Duodenal mucosa (tissue), 2 donors: ENCODE data around the gene ATXN7L2.

ENCODE experiments used
- H3K27ac ChIP-seq: one replicate; pipeline ENCODE4 v1.7.0; 2013; ENCODE audit warnings: low read depth, low read length
- H3K27me3 ChIP-seq, 2 donors: one replicate each; pipeline ENCODE4 v1.7.0; 2013; ENCODE audit warnings: low read length in 2 of 2, control low read depth in 1 of 2; ENCODE audit not compliant: insufficient read depth in 2 of 2, control insufficient read depth in 1 of 2
- H3K36me3 ChIP-seq, 2 donors: one replicate each; pipeline ENCODE4 v1.7.0; 2013; ENCODE audit warnings: low read length in 2 of 2, control low read depth in 1 of 2; ENCODE audit not compliant: insufficient read depth in 2 of 2, control insufficient read depth in 1 of 2
- H3K4me1 ChIP-seq, 2 donors: one replicate each; pipeline ENCODE4 v1.7.0; 2013; ENCODE audit warnings: low read length in 2 of 2, control low read depth in 1 of 2; ENCODE audit not compliant: insufficient read depth in 2 of 2, control insufficient read depth in 1 of 2
- H3K4me3 ChIP-seq, 2 donors: one replicate each; pipeline ENCODE4 v1.7.0; 2013; ENCODE audit warnings: low read length in 2 of 2, low read depth in 1 of 2
- H3K9ac ChIP-seq, 2 donors: one replicate each; pipeline ENCODE4 v1.7.0; 2013; ENCODE audit warnings: low read length in 2 of 2, low read depth in 1 of 2
- H3K9me3 ChIP-seq, 2 donors: one replicate each; pipeline ENCODE4 v1.7.0; 2013; ENCODE audit warnings: low read length in 2 of 2, control low read depth in 1 of 2; ENCODE audit not compliant: control insufficient read depth in 1 of 2

ATXN7L2 gene

GRCh38 chr1:109495738-109496137 lies 12.0 kb downstream of the ATXN7L2 start:
- H3K27ac ChIP-seq: no peak overlapping the region
- peaks cover 35 to 43% of the 10 kb centered on the region in 2 donors for H3K4me1 ChIP-seq
- no peak overlapping the region for H3K9ac ChIP-seq
- peaks cover 16 to 33% of the 10 kb centered on the region in 2 donors for H3K36me3 ChIP-seq
- H3K4me3 ChIP-seq: no peak overlapping the region
- no peaks in the 10 kb centered on the region for H3K9me3 ChIP-seq
- no peaks in the 10 kb centered on the region for H3K27me3 ChIP-seq

GRCh38 chr1:109497449-109498160 lies 13.9 kb downstream of the ATXN7L2 start:
- H3K36me3 ChIP-seq: peaks cover 16 to 38% of the 10 kb centered on the region in 2 donors
- H3K27ac ChIP-seq: no peak overlapping the region
- H3K4me3 ChIP-seq: no peak overlapping the region
- no peaks in the 10 kb centered on the region for H3K9me3 ChIP-seq
- peaks cover 50 to 56% of the 10 kb centered on the region in 2 donors for H3K4me1 ChIP-seq
- no peak overlapping the region for H3K9ac ChIP-seq
- H3K27me3 ChIP-seq: no peaks in the 10 kb centered on the region

- peaks cover 50 to 55% of the 10 kb centered on the region in 2 donors for H3K4me1 ChIP-seq
- H3K4me3 ChIP-seq: no peak overlapping the region
- no peak overlapping the region for H3K27ac ChIP-seq
- H3K9ac ChIP-seq: no peak overlapping the region
- peaks cover 16 to 38% of the 10 kb centered on the region in 2 donors for H3K36me3 ChIP-seq
- no peaks in the 10 kb centered on the region for H3K27me3 ChIP-seq
- no peaks in the 10 kb centered on the region for H3K9me3 ChIP-seq
These were observed 14.6 kb downstream of the ATXN7L2 start for GRCh38 chr1:109498161-109498801.

- Histone ChIP-seq H3K36me3 (peaks cover 16 to 38% of the 10 kb centered on the region in 2 donors), H3K4me1 (peaks cover 50 to 53% of the 10 kb centered on the region in 2 donors), H3K9me3 (no peaks in the 10 kb centered on the region), H3K27me3 (no peaks in the 10 kb centered on the region), H3K27ac (no peak overlapping the region), H3K4me3 (no peak overlapping the region), H3K9ac (no peak overlapping the region)
These were observed 15.4 kb downstream of the ATXN7L2 start for GRCh38 chr1:109499081-109499480.

- Histone ChIP-seq H3K4me1 (peaks cover 47 to 58% of the 10 kb centered on the region in 2 donors), H3K27ac (no peak overlapping the region), H3K9me3 (no peaks in the 10 kb centered on the region), H3K36me3 (peaks cover 16 to 38% of the 10 kb centered on the region in 2 donors), H3K4me3 (no peak overlapping the region), H3K9ac (no peak overlapping the region), H3K27me3 (no peaks in the 10 kb centered on the region)
These were observed 16.2 kb downstream of the ATXN7L2 start for GRCh38 chr1:109499661-109500536.

- no peaks in the 10 kb centered on the region for H3K27me3 ChIP-seq
- no peak overlapping the region for H3K27ac ChIP-seq
- peaks cover 44 to 55% of the 10 kb centered on the region in 2 donors for H3K4me1 ChIP-seq
- no peak overlapping the region for H3K9ac ChIP-seq
- H3K9me3 ChIP-seq: no peaks in the 10 kb centered on the region
- H3K36me3 ChIP-seq: peaks cover 14 to 33% of the 10 kb centered on the region in 2 donors
- no peak overlapping the region for H3K4me3 ChIP-seq
These were observed 17.3 kb downstream of the ATXN7L2 start for GRCh38 chr1:109500941-109501381.

GRCh38 chr1:109501644-109502363 lies 18.1 kb downstream of the ATXN7L2 start:
- H3K4me1 ChIP-seq: peaks cover 44 to 55% of the 10 kb centered on the region in 2 donors
- H3K9ac ChIP-seq: peak overlapping the region in 1 of 2 donors; percentile 4
- H3K9me3 ChIP-seq: no peaks in the 10 kb centered on the region
- no peaks in the 10 kb centered on the region for H3K27me3 ChIP-seq
- H3K36me3 ChIP-seq: peaks cover 8 to 25% of the 10 kb centered on the region in 2 donors
- no peak overlapping the region for H3K4me3 ChIP-seq
- no peak overlapping the region for H3K27ac ChIP-seq

- no peaks in the 10 kb centered on the region for H3K27me3 ChIP-seq
- H3K4me1 ChIP-seq: peaks cover 44 to 54% of the 10 kb centered on the region in 2 donors
- no peak overlapping the region for H3K9ac ChIP-seq
- H3K9me3 ChIP-seq: no peaks in the 10 kb centered on the region
- peaks cover 3 to 19% of the 10 kb centered on the region in 2 donors for H3K36me3 ChIP-seq
- H3K4me3 ChIP-seq: no peak overlapping the region
- H3K27ac ChIP-seq: no peak overlapping the region
These were observed 18.7 kb downstream of the ATXN7L2 start for GRCh38 chr1:109502364-109502851.

GRCh38 chr1:109503935-109504334 lies 20.2 kb downstream of the ATXN7L2 start:
- H3K4me1 ChIP-seq: peaks cover 44% of the 10 kb centered on the region in 2 donors
- H3K27ac ChIP-seq: no peak overlapping the region
- no peaks in the 10 kb centered on the region for H3K9me3 ChIP-seq
- H3K4me3 ChIP-seq: no peak overlapping the region
- H3K9ac ChIP-seq: no peak overlapping the region
- H3K27me3 ChIP-seq: no peaks in the 10 kb centered on the region
- peaks cover 0 to 11% of the 10 kb centered on the region in 2 donors for H3K36me3 ChIP-seq
